H1 (cell line): ENCODE data around the gene FAM227B. TPM values are rescaled to one million over a fixed set of nuclear protein-coding genes. Genes with fewer than 3 reads are reported as not detected.
A peak's percentile ranks its signal among the peaks of the same experiment; 100 is the strongest.

Experiments
- CTCF ChIA-PET: fragments of 300-600 bp; sonication (Branson Sonifier 250); formaldehyde crosslinking; loops from one replicate; lab custom pipeline; 2021; ENCODE audit not compliant: partially characterized antibody; lab: Charles Lee
- POLR2A ChIA-PET: fragments of 300-600 bp; sonication (Branson Sonifier 250); formaldehyde crosslinking; loops from one replicate; lab custom pipeline; 2021; ENCODE audit warnings: inconsistent platforms; ENCODE audit not compliant: partially characterized antibody; lab: Charles Lee
- DNase-seq, 2 experiments: peaks; one replicate each; pipeline versions ENCODE4 v3.0.0 to v3.0.0-alpha.2; 2010 to 2022; ENCODE audit warnings: low spot score in 2 of 2, low read depth in 1 of 2, mixed read lengths in 1 of 2
- FAIRE-seq: peaks from 2 replicates; lab custom pipeline; 2011; peaks lifted over from hg19 to GRCh38; lab: Jason Lieb, UNC
- H2AFZ ChIP-seq: 2 replicates; pipeline ENCODE4 v1.8.1; 2012; ENCODE audit warnings: low read length, inconsistent platforms
- H2AK5ac ChIP-seq: 2 replicates; pipeline ENCODE4 v1.6.1; 2013; ENCODE audit warnings: low read depth, low read length
- H2BK120ac ChIP-seq: replicated peaks from 2 replicates; pipeline ENCODE3; 2013; ENCODE audit warnings: low read depth, low read length, inconsistent platforms
- H2BK12ac ChIP-seq: 2 replicates; pipeline ENCODE4 v1.6.1; 2013; ENCODE audit warnings: low read depth, low read length
- H2BK15ac ChIP-seq: 2 replicates; pipeline ENCODE4 v1.6.1; 2013; ENCODE audit warnings: low read length
- H2BK20ac ChIP-seq: 2 replicates; pipeline ENCODE4 v1.6.1; 2013; ENCODE audit warnings: low read length
- H2BK5ac ChIP-seq: 2 replicates; pipeline ENCODE4 v1.6.1; 2013; ENCODE audit warnings: low read depth, low read length
- H3K14ac ChIP-seq: 2 replicates; pipeline ENCODE4 v1.6.1; 2013; ENCODE audit warnings: inconsistent platforms; ENCODE audit not compliant: insufficient read length
- H3K18ac ChIP-seq: 2 replicates; pipeline ENCODE4 v1.6.1; 2013; ENCODE audit warnings: low read length; ENCODE audit errors: extremely low read depth
- H3K23ac ChIP-seq: 2 replicates; pipeline ENCODE4 v1.6.1; 2013; ENCODE audit warnings: inconsistent platforms; ENCODE audit not compliant: insufficient read length
- H3K23me2 ChIP-seq: 2 replicates; pipeline ENCODE4 v1.6.1; 2013; ENCODE audit warnings: low read depth, low read length
- H3K27ac ChIP-seq: 2 replicates; pipeline ENCODE4 v1.6.1; 2011; ENCODE audit warnings: low read depth, low read length, inconsistent platforms
- H3K27me3 ChIP-seq, 4 experiments: replicated peaks in 1 of 4; 1 replicate in 1 of 4; 2 replicates in 3 of 4; pipeline versions ENCODE4 v1.6.1 to v1.8.1; 2011 to 2013; ENCODE audit warnings: low read length in 3 of 4, mild to moderate bottlenecking in 3 of 4, inconsistent platforms in 2 of 4, mixed read lengths in 2 of 4, moderate library complexity in 1 of 4; ENCODE audit not compliant: control insufficient read depth in 3 of 4, insufficient read depth in 3 of 4; ENCODE audit errors: extremely low read depth in 1 of 4
- H3K36me3 ChIP-seq, 4 experiments: 2 replicates each; pipeline versions ENCODE4 v1.6.1 to v1.8.1; 2011 to 2013; ENCODE audit warnings: mild to moderate bottlenecking in 4 of 4, low read length in 3 of 4, moderate library complexity in 2 of 4, control low read depth in 1 of 4, inconsistent platforms in 1 of 4; ENCODE audit not compliant: insufficient read depth in 4 of 4, control insufficient read depth in 2 of 4
- H3K4ac ChIP-seq: replicated peaks from 2 replicates; pipeline ENCODE3; 2013; ENCODE audit warnings: low read length, low read depth, mixed read lengths, inconsistent platforms; ENCODE audit not compliant: insufficient read length
- H3K4me1 ChIP-seq, 4 experiments: replicated peaks in 1 of 4; 1 replicate in 1 of 4; 2 replicates in 3 of 4; pipeline versions ENCODE4 v1.6.1 to v1.8.1; 2011 to 2013; ENCODE audit warnings: low read length in 3 of 4, inconsistent platforms in 2 of 4, mixed read lengths in 1 of 4; ENCODE audit not compliant: insufficient read depth in 4 of 4, control insufficient read depth in 3 of 4
- H3K4me2 ChIP-seq, 2 experiments: 2 replicates each; pipeline versions ENCODE4 v1.6.1 to v1.8.1; 2011 to 2013; ENCODE audit warnings: low read depth in 2 of 2, low read length in 2 of 2, control low read depth in 1 of 2, inconsistent platforms in 1 of 2, mild to moderate bottlenecking in 1 of 2; ENCODE audit not compliant: insufficient read depth in 1 of 2
- H3K4me3 ChIP-seq, 4 experiments: fragments of 200-600, 300-600 bp in 1 of 4; sonication (generic), shearing (Covaris generic), sonication (Bioruptor Twin) in 1 of 4; 2 replicates each; pipeline versions ENCODE4 v1.5.1 to v1.8.1; 2011 to 2016; ENCODE audit warnings: low read length in 4 of 4, low read depth in 3 of 4, control low read depth in 2 of 4, inconsistent platforms in 2 of 4, mild to moderate bottlenecking in 2 of 4, mixed read lengths in 1 of 4, moderate library complexity in 1 of 4; ENCODE audit not compliant: insufficient read depth in 2 of 4; ENCODE audit errors: extremely low read depth in 1 of 4
- H3K56ac ChIP-seq: replicated peaks from 2 replicates; pipeline ENCODE3; 2013; ENCODE audit warnings: low read depth, mild to moderate bottlenecking, mixed read lengths, low read length, inconsistent platforms; ENCODE audit not compliant: insufficient read length
- H3K79me1 ChIP-seq: 2 replicates; pipeline ENCODE4 v1.6.1; 2013; ENCODE audit warnings: low read depth, low read length, control low read depth
- H3K79me2 ChIP-seq, 2 experiments: 2 replicates each; pipeline versions ENCODE4 v1.6.1 to v1.8.1; 2012 to 2013; ENCODE audit warnings: low read length in 2 of 2, mild to moderate bottlenecking in 2 of 2, inconsistent platforms in 1 of 2; ENCODE audit not compliant: insufficient read depth in 2 of 2, control insufficient read depth in 1 of 2
- H3K9ac ChIP-seq, 4 experiments: replicated peaks in 1 of 4; 1 replicate in 1 of 4; 2 replicates in 3 of 4; pipeline versions ENCODE4 v1.6.1 to v1.8.1; 2011 to 2013; ENCODE audit warnings: low read depth in 3 of 4, low read length in 3 of 4, control low read depth in 2 of 4, mild to moderate bottlenecking in 2 of 4, moderate library complexity in 2 of 4, inconsistent platforms in 1 of 4; ENCODE audit errors: extremely low read depth in 1 of 4
- H3K9me3 ChIP-seq, 2 experiments: 2 replicates each; pipeline versions ENCODE4 v1.6.1 to v1.8.1; 2012 to 2013; ENCODE audit warnings: mild to moderate bottlenecking in 2 of 2, moderate library complexity in 2 of 2, control low read depth in 1 of 2, inconsistent platforms in 1 of 2, low read depth in 1 of 2, low read length in 1 of 2, mixed read lengths in 1 of 2; ENCODE audit not compliant: insufficient read depth in 2 of 2
- H4K20me1 ChIP-seq, 2 experiments: replicated peaks in 1 of 2; 2 replicates each; pipeline versions ENCODE3 to v1.8.1; 2011 to 2013; ENCODE audit warnings: inconsistent platforms in 2 of 2, low read length in 2 of 2, mild to moderate bottlenecking in 1 of 2; ENCODE audit not compliant: insufficient read depth in 2 of 2, control insufficient read depth in 1 of 2
- H4K5ac ChIP-seq: 2 replicates; pipeline ENCODE4 v1.6.1; 2013; ENCODE audit warnings: low read length, low read depth, mixed read lengths, inconsistent platforms; ENCODE audit not compliant: insufficient read length
- H4K8ac ChIP-seq: 2 replicates; pipeline ENCODE4 v1.8.0; 2013; ENCODE audit warnings: mild to moderate bottlenecking, moderate library complexity, low read length, inconsistent platforms; ENCODE audit not compliant: insufficient read depth; ENCODE audit errors: extremely low read depth
- H4K91ac ChIP-seq: replicated peaks from 2 replicates; pipeline ENCODE3; 2013; ENCODE audit warnings: low read length, mixed read lengths, inconsistent platforms; ENCODE audit not compliant: insufficient read length
- CEBPB ChIP-seq: IDR thresholded peaks from 2 replicates; pipeline ENCODE4 v1.6.1; 2012; ENCODE audit warnings: low read depth, low read length
- CTBP2 ChIP-seq: IDR thresholded peaks from 2 replicates; pipeline ENCODE4 v1.7.0; 2011; ENCODE audit warnings: borderline replicate concordance, mild to moderate bottlenecking, moderate library complexity, mixed read lengths, low read length; ENCODE audit not compliant: insufficient read depth, insufficient read length
- EP300 ChIP-seq, 2 experiments: IDR thresholded peaks; 1 replicate in 1 of 2; 2 replicates in 1 of 2; pipeline ENCODE4 v1.6.1; 2011 to 2012; ENCODE audit warnings: low read depth in 2 of 2, low read length in 2 of 2, mild to moderate bottlenecking in 2 of 2, borderline replicate concordance in 1 of 2, inconsistent platforms in 1 of 2, moderate library complexity in 1 of 2
- MAFK ChIP-seq: IDR thresholded peaks from 2 replicates; pipeline ENCODE4 v1.6.1; 2012; ENCODE audit warnings: low read depth, mild to moderate bottlenecking, improper control_type of control experiment, low read length
- NANOG ChIP-seq: IDR thresholded peaks from 2 replicates; pipeline ENCODE4 v1.6.1; 2011; ENCODE audit warnings: low read length, low read depth, mild to moderate bottlenecking, inconsistent platforms; ENCODE audit not compliant: insufficient read depth, poor library complexity, severe bottlenecking
- WGBS, 2 experiments: shearing (Covaris generic) in 1 of 2; methylation state at CpG; one replicate each; pipeline versions ENCODE4 v1.1.6 to v1.1.7; 2013 to 2015; ENCODE audit warnings: low lambda C conversion rate in 2 of 2, mixed read lengths in 2 of 2, inconsistent platforms in 1 of 2, low coverage in 1 of 2, missing lambda C conversion rate in 1 of 2; ENCODE audit not compliant: insufficient replicate concordance in 2 of 2, insufficient coverage in 1 of 2, insufficient read length in 1 of 2; ENCODE audit errors: extremely low coverage in 1 of 2, missing lambda C conversion rate in 1 of 2; 5-methylcytosine and 5-hydroxymethylcytosine counted together
- polyA plus RNA-seq, 7 experiments: library from polyadenylated mRNA; depleted of rRNA in 3 of 7; stranded (reverse) in 5 of 7; unstranded in 2 of 7; fragments of >200 nt in 5 of 7; fragments of 200-250 nt in 2 of 7; gene quantifications; 1 replicate in 5 of 7; 2 replicates in 1 of 7; 4 replicates in 1 of 7; pipeline versions ENCODE4 v1.2.1 to v1.2.3, GENCODE V29; 2011 to 2013; ENCODE audit warnings: missing spikeins in 2 of 7, mixed read lengths in 2 of 7
- total RNA-seq: library from RNA; stranded (reverse); fragmentation: NEBNext Ultra II Directional; extraction: Animal tissue kit (Norgen Biotek cat#: 25700); gene quantifications from 2 replicates; pipeline ENCODE4 v1.2.1, GENCODE V29; 2021
- TF ChIP-seq, protein P1 (sequence below): IDR thresholded peaks from 2 replicates; pipeline ENCODE4 v1.6.1; 2011; ENCODE audit warnings: low read length, improper control_type of control experiment

FAM227B gene
- total and polyA plus RNA-seq, 2 of the 8 experiments (the other 6 are each of a cell fraction or from before 2014, with no cell fraction given) = 4.0 to 6.5 TPM

DNA sequence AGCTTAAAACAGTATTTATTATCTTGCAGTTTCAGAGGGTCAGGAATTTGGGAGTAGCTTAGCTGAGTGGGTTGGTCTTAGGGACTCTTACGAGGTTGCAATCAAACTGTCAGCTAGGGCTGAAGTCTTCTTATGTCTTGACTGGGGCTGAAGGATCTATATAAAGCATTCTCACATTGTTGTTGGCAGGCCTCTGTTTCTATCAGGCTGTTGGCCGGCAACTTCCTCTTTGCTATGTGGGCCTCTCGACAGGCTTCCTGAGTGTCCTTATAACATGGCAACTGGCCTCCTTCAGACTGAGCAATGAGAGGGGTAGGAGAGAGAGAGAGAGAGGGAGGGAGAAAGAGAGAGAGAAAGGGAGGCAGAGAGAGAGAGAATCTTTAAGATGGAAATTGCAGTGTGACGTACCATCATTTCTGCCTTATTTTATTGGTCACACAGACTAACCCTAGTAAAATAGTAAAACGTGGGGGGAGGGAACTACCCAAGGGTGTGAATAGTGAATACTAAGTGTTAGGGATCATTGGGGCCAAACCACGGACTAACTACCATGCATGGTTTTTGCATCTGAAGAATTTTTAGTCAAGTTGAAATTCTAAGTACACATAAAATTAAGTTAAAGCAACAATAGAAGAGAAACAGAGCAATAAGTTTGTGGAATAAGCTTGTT is 181.5 kb downstream of the FAM227B start:
- Histone ChIP-seq H2BK15ac (no peak overlapping the region), H3K4me2 (no peak overlapping the region), H2BK20ac (no peak overlapping the region), H4K91ac (no peak overlapping the region), H2BK5ac (no peak overlapping the region), H3K79me2 (no peaks in the 10 kb centered on the region), H3K36me3 (no peaks in the 10 kb centered on the region), H3K9me3 (no peaks in the 10 kb centered on the region), H3K4me1 (no peaks in the 10 kb centered on the region), H3K18ac (no peak overlapping the region), H4K8ac (no peak overlapping the region), H2AFZ (peak overlapping the region; percentile 87), H2BK12ac (no peak overlapping the region), H2AK5ac (no peak overlapping the region), H3K9ac (no peak overlapping the region), H3K23me2 (no peaks in the 10 kb centered on the region), H3K23ac (no peak overlapping the region), H2BK120ac (no peak overlapping the region), H4K5ac (no peak overlapping the region), H3K79me1 (no peaks in the 10 kb centered on the region), H3K4me3 (no peak overlapping the region), H3K27me3 (no peaks in the 10 kb centered on the region), H4K20me1 (no peaks in the 10 kb centered on the region), H3K56ac (no peak overlapping the region), H3K4ac (no peak overlapping the region), H3K27ac (no peak overlapping the region), H3K14ac (no peak overlapping the region)
- WGBS, 2 experiments = 74% methylated on average over 6 of the region's 6 CpGs; no CpG with 5 or more reads in 1 of the 2 experiments
- DNase-seq (no peak), FAIRE-seq (no peak)
- ChIA-PET CTCF (interaction anchor here (1.0 to 1.2 kb wide), 3 partner anchors 18 to 32 kb away, joined by 3 to 5 read pairs (median 3); no protein-coding TSS in a partner anchor), POLR2A (no interaction called here)
- TF ChIP-seq MAFK (no peak), CEBPB (no peak), EP300 (IDR thresholded peaks at IDR 0.05; ENCODE audit: borderline replicate concordance in 1 of 2, low read depth in 2 of 2, low read length in 2 of 2) (no peak), CTBP2 (no peak), NANOG (no peak)
- TF ChIP-seq, protein P1, sequence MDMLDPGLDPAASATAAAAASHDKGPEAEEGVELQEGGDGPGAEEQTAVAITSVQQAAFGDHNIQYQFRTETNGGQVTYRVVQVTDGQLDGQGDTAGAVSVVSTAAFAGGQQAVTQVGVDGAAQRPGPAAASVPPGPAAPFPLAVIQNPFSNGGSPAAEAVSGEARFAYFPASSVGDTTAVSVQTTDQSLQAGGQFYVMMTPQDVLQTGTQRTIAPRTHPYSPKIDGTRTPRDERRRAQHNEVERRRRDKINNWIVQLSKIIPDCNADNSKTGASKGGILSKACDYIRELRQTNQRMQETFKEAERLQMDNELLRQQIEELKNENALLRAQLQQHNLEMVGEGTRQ = no peak
